HepG2 (cell line): ENCODE data around the gene GFRA1. TPM values are rescaled to one million over a fixed set of nuclear protein-coding genes. Genes with fewer than 3 reads are reported as not detected.

ENCODE experiments used
- ERF ChIP-seq: IDR thresholded peaks from 2 replicates; pipeline ENCODE4 v1.6.1; 2018; ENCODE audit warnings: missing biosample characterization, missing genetic modification reagents
- MYC ChIP-seq: sonication (generic); formaldehyde crosslinking; IDR thresholded peaks from 2 replicates; pipeline ENCODE4 v1.9.0; 2021; ENCODE audit warnings: missing genetic modification reagents, borderline replicate concordance
- NR2C2 ChIP-seq: sonication (generic); formaldehyde crosslinking; IDR thresholded peaks from 2 replicates; pipeline ENCODE4 v1.4.0; 2020; ENCODE audit warnings: missing genetic modification reagents, mild to moderate bottlenecking, moderate library complexity, borderline replicate concordance
- RXRB ChIP-seq: IDR thresholded peaks from 2 replicates; pipeline ENCODE4 v1.6.1; 2016; ENCODE audit warnings: borderline replicate concordance, missing genetic modification reagents, missing compliant biosample characterization
- SALL1 ChIP-seq: sonication (generic); formaldehyde crosslinking; IDR thresholded peaks from 2 replicates; pipeline ENCODE4 v1.8.0; 2022; ENCODE audit warnings: mild to moderate bottlenecking, missing genetic modification reagents
- SIN3B ChIP-seq: fragments of 150-350 bp; IDR thresholded peaks from 2 replicates; pipeline ENCODE4 v1.6.1; 2014; ENCODE audit warnings: low read length
- SMAD9 ChIP-seq: sonication (generic); formaldehyde crosslinking; IDR thresholded peaks from 2 replicates; pipeline ENCODE4 v1.5.1; 2020; ENCODE audit warnings: mild to moderate bottlenecking, missing genetic modification reagents
- TEAD3 ChIP-seq: optimal IDR thresholded peaks from 2 replicates; pipeline ENCODE3; 2016; ENCODE audit warnings: borderline replicate concordance
- ZMAT3 ChIP-seq: sonication (generic); formaldehyde crosslinking; conservative IDR thresholded peaks from 2 replicates; pipeline ENCODE4 v1.7.0; 2021; ENCODE audit warnings: missing genetic modification reagents
- ZNF12 ChIP-seq: sonication (generic); formaldehyde crosslinking; IDR thresholded peaks from 2 replicates; pipeline ENCODE4 v1.5.0; 2020; ENCODE audit warnings: missing genetic modification reagents
- ZNF17 ChIP-seq: sonication (generic); formaldehyde crosslinking; IDR thresholded peaks from 2 replicates; pipeline ENCODE4 v1.5.0; 2020; ENCODE audit warnings: mild to moderate bottlenecking, missing genetic modification reagents
- ZNF3 ChIP-seq: IDR thresholded peaks from 2 replicates; pipeline ENCODE4 v1.7.0; 2017; ENCODE audit warnings: inconsistent platforms
- ZNF34 ChIP-seq: sonication (generic); formaldehyde crosslinking; IDR thresholded peaks from 2 replicates; pipeline ENCODE4 v1.4.0; 2020; ENCODE audit warnings: mild to moderate bottlenecking, missing genetic modification reagents, borderline replicate concordance
- ZNF460 ChIP-seq: sonication (generic); formaldehyde crosslinking; IDR thresholded peaks from 2 replicates; pipeline ENCODE4 v1.5.1; 2020; ENCODE audit warnings: missing genetic modification reagents, mild to moderate bottlenecking, borderline replicate concordance
- ZNF562 ChIP-seq: sonication (generic); formaldehyde crosslinking; IDR thresholded peaks from 2 replicates; pipeline ENCODE4 v1.8.0; 2022; ENCODE audit warnings: missing genetic modification reagents, borderline replicate concordance
- ZNF619 ChIP-seq: sonication (generic); formaldehyde crosslinking; IDR thresholded peaks from 2 replicates; pipeline ENCODE4 v1.4.0; 2020; ENCODE audit warnings: mild to moderate bottlenecking, missing genetic modification reagents
- ZNF850 ChIP-seq: sonication (generic); formaldehyde crosslinking; conservative IDR thresholded peaks from 2 replicates; pipeline ENCODE4 v1.9.0; 2021; ENCODE audit warnings: mild to moderate bottlenecking, missing genetic modification reagents
- polyA plus RNA-seq, 8 experiments: library from polyadenylated mRNA; depleted of rRNA in 3 of 8; stranded (reverse) in 7 of 8; unstranded in 1 of 8; fragments of >200 nt; fragmentation: Illumina TruSeq in 4 of 8; extraction: Trizol in 4 of 8; gene quantifications; 2 replicates each; pipeline versions ENCODE4 v1.2.1 to v1.2.3, GENCODE V29; 2011 to 2016; ENCODE audit warnings: low read depth in 4 of 8, missing spikeins in 1 of 8, mixed read lengths in 1 of 8; ENCODE audit not compliant: insufficient read depth in 1 of 8
- total RNA-seq, 5 experiments: library from RNA; depleted of rRNA; stranded (reverse); fragments of >200 nt; fragmentation: Illumina TruSeq; extraction: Trizol; gene quantifications; 2 replicates each; pipeline ENCODE4 v1.2.3, GENCODE V29; 2016; ENCODE audit warnings: low read depth in 1 of 5
- TF ChIP-seq, protein P1 (sequence below): sonication (generic); formaldehyde crosslinking; IDR thresholded peaks from 2 replicates; pipeline ENCODE4 v1.8.1; 2022; ENCODE audit warnings: low read depth, mild to moderate bottlenecking, missing genetic modification reagents
- TF ChIP-seq, protein P2 (sequence below): sonication (generic); formaldehyde crosslinking; IDR thresholded peaks from 2 replicates; pipeline ENCODE4 v1.4.0; 2020; ENCODE audit warnings: missing genetic modification reagents
- TF ChIP-seq, protein P3 (sequence below): IDR thresholded peaks from 2 replicates; pipeline ENCODE4 v1.6.1; 2016; ENCODE audit warnings: mild to moderate bottlenecking
- TF ChIP-seq, protein P4 (sequence below): sonication (generic); formaldehyde crosslinking; IDR thresholded peaks from 2 replicates; pipeline ENCODE4 v1.4.0; 2020; ENCODE audit warnings: mild to moderate bottlenecking, missing genetic modification reagents, borderline replicate concordance
- TF ChIP-seq, protein P5 (sequence below): IDR thresholded peaks from 2 replicates; pipeline ENCODE4 v1.6.1; 2012; ENCODE audit warnings: inconsistent platforms

The GFRA1 gene
- total and polyA plus RNA-seq, 2 of the 13 experiments (the other 11 are each of a cell fraction or from before 2014, with no cell fraction given): not detected

DNA sequence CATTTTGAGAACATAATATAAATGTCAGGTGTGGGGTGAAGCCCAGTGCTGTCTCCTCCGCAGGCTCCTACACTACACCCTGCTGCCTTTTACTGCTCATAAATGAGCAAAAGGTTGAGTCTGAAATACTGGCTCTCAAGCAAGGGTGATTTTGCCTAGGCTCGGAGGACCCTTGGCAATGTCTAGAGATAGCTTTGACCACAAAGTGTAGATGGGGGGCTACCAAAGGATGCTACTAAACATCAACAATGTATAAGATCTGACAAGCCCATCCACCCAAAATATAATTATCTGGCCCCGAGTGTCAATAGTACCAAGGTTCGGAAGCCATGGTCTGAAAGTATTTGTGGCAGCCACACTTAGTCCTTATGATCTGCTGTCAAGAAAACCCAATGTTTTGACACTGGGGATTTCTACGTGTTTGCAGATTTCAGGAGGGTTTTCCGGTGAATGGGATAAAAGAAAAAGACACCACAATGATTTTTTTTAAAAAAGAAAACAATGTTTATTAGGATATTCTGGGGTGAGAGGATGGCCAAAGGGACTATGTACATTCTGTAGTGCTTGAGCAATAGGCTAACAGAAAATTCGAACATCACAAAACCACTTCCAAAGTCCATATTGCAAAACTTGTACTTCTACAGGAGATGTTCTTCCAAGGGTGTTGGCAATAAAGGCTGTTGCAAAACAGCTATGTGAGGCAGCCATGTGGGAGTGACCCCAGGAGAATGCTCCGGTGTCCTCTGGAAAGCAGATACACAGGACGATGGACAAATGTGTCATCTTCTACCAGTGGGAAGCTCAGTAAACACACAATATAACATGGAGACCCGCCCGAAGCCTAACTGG lies 216.3 kb downstream of the GFRA1 start (continued):
- TF ChIP-seq, protein P1, sequence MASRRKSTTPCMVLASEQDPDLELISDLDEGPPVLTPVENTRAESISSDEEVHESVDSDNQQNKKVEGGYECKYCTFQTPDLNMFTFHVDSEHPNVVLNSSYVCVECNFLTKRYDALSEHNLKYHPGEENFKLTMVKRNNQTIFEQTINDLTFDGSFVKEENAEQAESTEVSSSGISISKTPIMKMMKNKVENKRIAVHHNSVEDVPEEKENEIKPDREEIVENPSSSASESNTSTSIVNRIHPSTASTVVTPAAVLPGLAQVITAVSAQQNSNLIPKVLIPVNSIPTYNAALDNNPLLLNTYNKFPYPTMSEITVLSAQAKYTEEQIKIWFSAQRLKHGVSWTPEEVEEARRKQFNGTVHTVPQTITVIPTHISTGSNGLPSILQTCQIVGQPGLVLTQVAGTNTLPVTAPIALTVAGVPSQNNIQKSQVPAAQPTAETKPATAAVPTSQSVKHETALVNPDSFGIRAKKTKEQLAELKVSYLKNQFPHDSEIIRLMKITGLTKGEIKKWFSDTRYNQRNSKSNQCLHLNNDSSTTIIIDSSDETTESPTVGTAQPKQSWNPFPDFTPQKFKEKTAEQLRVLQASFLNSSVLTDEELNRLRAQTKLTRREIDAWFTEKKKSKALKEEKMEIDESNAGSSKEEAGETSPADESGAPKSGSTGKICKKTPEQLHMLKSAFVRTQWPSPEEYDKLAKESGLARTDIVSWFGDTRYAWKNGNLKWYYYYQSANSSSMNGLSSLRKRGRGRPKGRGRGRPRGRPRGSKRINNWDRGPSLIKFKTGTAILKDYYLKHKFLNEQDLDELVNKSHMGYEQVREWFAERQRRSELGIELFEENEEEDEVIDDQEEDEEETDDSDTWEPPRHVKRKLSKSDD (CRISPR knock-in tag): 0 out of 2 replicates have a peak, but pooled peaks have one; percentile 29
- TF ChIP-seq NR2C2 (CRISPR knock-in tag) (peak; percentile 75; the same call in 1 of the 2 replicates), SALL1 (CRISPR knock-in tag) (peak; percentile 95), SMAD9 (CRISPR knock-in tag) (no peak), ZMAT3 (CRISPR knock-in tag) (0 out of 2 replicates have a peak, but pooled peaks have one; percentile 47), TEAD3 (peak; percentile 94), SIN3B (no peak), RXRB (CRISPR knock-in tag) (peak; percentile 92), ZNF3 (CRISPR knock-in tag) (0 out of 2 replicates have a peak, but pooled peaks have one; percentile 33), ZNF850 (CRISPR knock-in tag) (no peak), ZNF34 (no peak), ZNF17 (CRISPR knock-in tag) (no peak), ZNF562 (no peak), MYC (CRISPR knock-in tag) (peak; percentile 68; the same call in 1 of the 2 replicates), ZNF12 (peak; percentile 76), ZNF460 (CRISPR knock-in tag) (no peak; the same call in 1 of the 2 replicates), ZNF619 (CRISPR knock-in tag) (no peak), ERF (CRISPR knock-in tag) (peak; percentile 69)
- TF ChIP-seq, protein P2, sequence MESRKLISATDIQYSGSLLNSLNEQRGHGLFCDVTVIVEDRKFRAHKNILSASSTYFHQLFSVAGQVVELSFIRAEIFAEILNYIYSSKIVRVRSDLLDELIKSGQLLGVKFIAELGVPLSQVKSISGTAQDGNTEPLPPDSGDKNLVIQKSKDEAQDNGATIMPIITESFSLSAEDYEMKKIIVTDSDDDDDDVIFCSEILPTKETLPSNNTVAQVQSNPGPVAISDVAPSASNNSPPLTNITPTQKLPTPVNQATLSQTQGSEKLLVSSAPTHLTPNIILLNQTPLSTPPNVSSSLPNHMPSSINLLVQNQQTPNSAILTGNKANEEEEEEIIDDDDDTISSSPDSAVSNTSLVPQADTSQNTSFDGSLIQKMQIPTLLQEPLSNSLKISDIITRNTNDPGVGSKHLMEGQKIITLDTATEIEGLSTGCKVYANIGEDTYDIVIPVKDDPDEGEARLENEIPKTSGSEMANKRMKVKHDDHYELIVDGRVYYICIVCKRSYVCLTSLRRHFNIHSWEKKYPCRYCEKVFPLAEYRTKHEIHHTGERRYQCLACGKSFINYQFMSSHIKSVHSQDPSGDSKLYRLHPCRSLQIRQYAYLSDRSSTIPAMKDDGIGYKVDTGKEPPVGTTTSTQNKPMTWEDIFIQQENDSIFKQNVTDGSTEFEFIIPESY (CRISPR knock-in tag): peak; percentile 57
- TF ChIP-seq, protein P3, sequence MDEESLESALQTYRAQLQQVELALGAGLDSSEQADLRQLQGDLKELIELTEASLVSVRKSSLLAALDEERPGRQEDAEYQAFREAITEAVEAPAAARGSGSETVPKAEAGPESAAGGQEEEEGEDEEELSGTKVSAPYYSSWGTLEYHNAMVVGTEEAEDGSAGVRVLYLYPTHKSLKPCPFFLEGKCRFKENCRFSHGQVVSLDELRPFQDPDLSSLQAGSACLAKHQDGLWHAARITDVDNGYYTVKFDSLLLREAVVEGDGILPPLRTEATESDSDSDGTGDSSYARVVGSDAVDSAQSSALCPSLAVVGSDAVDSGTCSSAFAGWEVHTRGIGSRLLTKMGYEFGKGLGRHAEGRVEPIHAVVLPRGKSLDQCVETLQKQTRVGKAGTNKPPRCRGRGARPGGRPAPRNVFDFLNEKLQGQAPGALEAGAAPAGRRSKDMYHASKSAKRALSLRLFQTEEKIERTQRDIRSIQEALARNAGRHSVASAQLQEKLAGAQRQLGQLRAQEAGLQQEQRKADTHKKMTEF: peak; percentile 94
- TF ChIP-seq, protein P4, sequence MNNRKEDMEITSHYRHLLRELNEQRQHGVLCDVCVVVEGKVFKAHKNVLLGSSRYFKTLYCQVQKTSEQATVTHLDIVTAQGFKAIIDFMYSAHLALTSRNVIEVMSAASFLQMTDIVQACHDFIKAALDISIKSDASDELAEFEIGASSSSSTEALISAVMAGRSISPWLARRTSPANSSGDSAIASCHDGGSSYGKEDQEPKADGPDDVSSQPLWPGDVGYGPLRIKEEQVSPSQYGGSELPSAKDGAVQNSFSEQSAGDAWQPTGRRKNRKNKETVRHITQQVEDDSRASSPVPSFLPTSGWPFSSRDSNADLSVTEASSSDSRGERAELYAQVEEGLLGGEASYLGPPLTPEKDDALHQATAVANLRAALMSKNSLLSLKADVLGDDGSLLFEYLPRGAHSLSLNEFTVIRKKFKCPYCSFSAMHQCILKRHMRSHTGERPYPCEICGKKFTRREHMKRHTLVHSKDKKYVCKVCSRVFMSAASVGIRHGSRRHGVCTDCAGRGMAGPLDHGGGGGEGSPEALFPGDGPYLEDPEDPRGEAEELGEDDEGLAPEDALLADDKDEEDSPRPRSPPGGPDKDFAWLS (CRISPR knock-in tag): no peak
- TF ChIP-seq, protein P5, sequence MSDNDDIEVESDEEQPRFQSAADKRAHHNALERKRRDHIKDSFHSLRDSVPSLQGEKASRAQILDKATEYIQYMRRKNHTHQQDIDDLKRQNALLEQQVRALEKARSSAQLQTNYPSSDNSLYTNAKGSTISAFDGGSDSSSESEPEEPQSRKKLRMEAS: peak; percentile 81
